ENCODE data around the gene ATP5F1C.

The ATP5F1C gene

DNA sequence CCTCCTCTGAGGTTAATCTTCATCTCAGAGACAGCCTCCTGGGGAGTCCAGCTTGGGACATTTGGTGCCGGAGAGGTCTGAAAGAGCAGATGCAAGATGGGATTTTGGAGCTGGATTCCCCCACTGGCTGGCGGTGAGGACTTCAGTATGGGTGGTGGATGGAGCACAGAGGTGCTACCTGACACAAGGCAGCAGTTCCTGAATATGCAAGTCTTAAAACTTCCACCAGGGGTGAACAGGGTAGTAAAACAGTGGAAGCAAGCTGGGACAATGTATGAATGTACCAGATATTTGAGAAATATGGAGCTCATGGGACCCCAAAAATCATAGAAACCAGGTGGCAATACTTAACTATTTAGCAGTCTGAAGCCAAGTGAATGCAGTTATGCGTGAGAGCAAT, 25.5 kb downstream of the ATP5F1C start:
- FAIRE-seq = no peak
- no peak for DNase-seq (ENCODE audit: insufficient read length, low spot score)
- TF ChIP-seq SPI1 (IDR thresholded peaks at IDR 0.05; ENCODE audit: low read depth, low read length) (no peak), POLR2AphosphoS5 (IDR thresholded peaks at IDR 0.05; ENCODE audit: low read depth, low read length) (no peak), PAX5 (IDR thresholded peaks at IDR 0.05; ENCODE audit: insufficient read depth, low read length, severe bottlenecking) (no peak), TAF1 (IDR thresholded peaks at IDR 0.05; ENCODE audit: low read depth, low read length) (no peak), POU2F2 (IDR thresholded peaks at IDR 0.05; ENCODE audit: low read depth, low read length) (no peak), POLR2A (IDR thresholded peaks at IDR 0.05; ENCODE audit: low read depth, low read length) (no peak)

DNA sequence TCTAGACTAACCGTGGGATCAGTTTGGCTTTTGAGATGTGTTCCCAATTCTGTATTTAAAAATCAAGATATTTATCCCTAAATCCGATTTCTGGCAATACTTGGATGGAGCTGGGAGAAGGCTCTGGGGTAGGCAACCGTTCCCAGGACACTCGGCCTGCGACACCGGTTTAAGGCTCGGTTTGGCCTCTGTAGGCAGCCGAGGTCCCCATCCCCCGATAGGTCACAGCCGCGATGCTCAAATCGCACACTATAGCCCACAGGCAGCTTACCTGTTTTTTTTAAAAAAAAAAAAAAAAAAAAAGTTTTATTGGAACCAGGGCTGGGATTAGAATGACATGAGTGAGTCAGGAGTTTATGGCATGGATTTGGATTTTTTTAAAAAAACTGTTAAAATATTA, 29.6 kb downstream of the ATP5F1C start:
- FAIRE-seq (no peak), DNase-seq (ENCODE audit: insufficient read length, low spot score) (no peak)
- TF ChIP-seq POLR2A (IDR thresholded peaks at IDR 0.05; ENCODE audit: low read depth, low read length) = no peak
- no peak for TF ChIP-seq PAX5 (IDR thresholded peaks at IDR 0.05; ENCODE audit: insufficient read depth, low read length, severe bottlenecking)
- TF ChIP-seq SPI1 (IDR thresholded peaks at IDR 0.05; ENCODE audit: low read depth, low read length) = no peak
- no peak for TF ChIP-seq POU2F2 (IDR thresholded peaks at IDR 0.05; ENCODE audit: low read depth, low read length)

DNA sequence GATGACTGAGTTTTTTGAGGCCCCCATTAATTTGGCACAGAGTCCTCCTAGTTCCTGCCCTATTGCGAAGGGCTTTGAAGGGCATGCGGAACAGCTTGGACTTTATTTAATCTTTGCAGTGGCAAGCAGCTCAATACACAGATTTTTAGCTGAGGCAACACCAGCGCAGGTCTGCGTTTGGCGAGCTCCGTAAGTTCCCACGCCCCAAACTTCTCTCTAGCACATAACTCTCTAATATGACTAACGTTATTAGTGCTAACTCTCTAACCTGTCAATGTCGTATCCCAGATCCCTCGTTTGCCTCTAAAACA, 30.0 kb downstream of the ATP5F1C start:
- FAIRE-seq = no peak
- DNase-seq (ENCODE audit: insufficient read length, low spot score) = no peak
- no peak for TF ChIP-seq SPI1 (IDR thresholded peaks at IDR 0.05; ENCODE audit: low read depth, low read length)
- TF ChIP-seq PAX5 (IDR thresholded peaks at IDR 0.05; ENCODE audit: insufficient read depth, low read length, severe bottlenecking) = no peak
- TF ChIP-seq POLR2A (IDR thresholded peaks at IDR 0.05; ENCODE audit: low read depth, low read length) = no peak
- TF ChIP-seq POLR2AphosphoS5 (IDR thresholded peaks at IDR 0.05; ENCODE audit: low read depth, low read length) = no peak
- no peak for TF ChIP-seq POU2F2 (IDR thresholded peaks at IDR 0.05; ENCODE audit: low read depth, low read length)
- TF ChIP-seq TAF1 (IDR thresholded peaks at IDR 0.05; ENCODE audit: low read depth, low read length) = no peak

DNA sequence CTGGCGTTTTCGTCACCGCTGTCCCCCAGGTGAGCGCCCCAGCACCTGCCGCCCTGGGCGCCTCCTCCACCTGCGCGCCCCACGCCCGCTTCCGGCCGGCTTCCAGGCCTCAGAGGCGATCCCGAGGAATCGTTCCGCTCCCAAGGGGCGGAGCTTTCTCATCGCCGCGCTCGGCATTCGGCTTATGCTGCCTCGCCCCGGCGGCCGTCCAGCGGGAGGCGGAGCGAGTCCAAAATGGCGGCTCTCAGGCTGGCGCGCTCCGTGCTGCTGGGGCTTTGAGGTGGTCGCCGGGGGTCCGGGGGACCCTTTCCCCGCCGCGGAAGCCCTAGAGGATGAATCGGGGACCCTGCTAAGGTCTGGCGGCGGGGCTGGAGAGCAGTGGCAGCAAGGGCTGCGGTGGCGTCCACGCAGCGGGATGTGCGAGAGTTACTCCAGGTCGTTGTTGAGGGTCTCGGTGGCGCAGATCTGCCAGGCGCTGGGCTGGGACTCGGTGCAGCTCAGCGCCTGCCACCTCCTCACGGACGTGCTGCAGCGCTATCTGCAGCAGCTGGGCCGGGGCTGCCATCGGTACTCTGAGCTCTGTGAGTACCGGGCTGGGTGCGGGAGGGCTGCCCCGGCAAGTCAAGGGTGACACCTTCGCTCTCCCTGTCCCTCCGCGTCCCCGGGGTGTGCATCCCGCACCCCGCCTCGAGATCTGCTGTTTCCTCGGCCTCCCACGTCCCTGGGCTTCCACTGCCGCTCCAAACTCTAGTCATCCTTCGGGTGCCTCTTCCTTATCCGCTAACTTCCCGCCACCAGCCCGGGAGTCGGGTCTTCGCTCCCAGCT, 30.5 kb downstream of the ATP5F1C start, which contains the start of gene TAF3:
TAF3 (plus strand) TSS at position 211 of the 826 bp plus-strand sequence; CDS start at position 416, 205 bp downstream.
- DNase-seq (ENCODE audit: insufficient read length, low spot score) (peak; percentile 83), FAIRE-seq (peak; percentile 89)
- no peak for TF ChIP-seq POU2F2 (IDR thresholded peaks at IDR 0.05; ENCODE audit: low read depth, low read length)
- peak; percentile 92 for TF ChIP-seq TAF1 (IDR thresholded peaks at IDR 0.05; ENCODE audit: low read depth, low read length)
- TF ChIP-seq POLR2A (IDR thresholded peaks at IDR 0.05; ENCODE audit: low read depth, low read length) = peak; percentile 87
- TF ChIP-seq SPI1 (IDR thresholded peaks at IDR 0.05; ENCODE audit: low read depth, low read length) = no peak
- no peak for TF ChIP-seq PAX5 (IDR thresholded peaks at IDR 0.05; ENCODE audit: insufficient read depth, low read length, severe bottlenecking)
- peak; percentile 83 for TF ChIP-seq POLR2AphosphoS5 (IDR thresholded peaks at IDR 0.05; ENCODE audit: low read depth, low read length)

DNA sequence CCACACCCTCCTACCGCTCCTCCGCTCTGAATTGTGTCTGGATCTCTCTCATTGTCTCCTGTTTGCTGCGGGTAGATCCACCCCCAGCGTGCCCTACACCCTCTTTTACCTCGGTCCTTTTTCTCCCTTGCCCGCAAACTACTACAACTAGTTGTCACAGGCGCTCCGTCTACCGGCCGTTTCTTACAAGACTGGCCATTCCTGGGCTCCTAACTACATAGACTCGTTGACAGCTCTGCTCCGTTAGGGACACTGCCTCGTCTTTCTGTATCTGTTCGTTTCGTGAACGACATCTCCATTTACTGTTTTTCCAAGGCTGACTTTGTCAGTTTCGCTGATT, 31.1 kb downstream of the ATP5F1C start:
- TF ChIP-seq PAX5 (IDR thresholded peaks at IDR 0.05; ENCODE audit: insufficient read depth, low read length, severe bottlenecking) = no peak
- TF ChIP-seq POLR2A (IDR thresholded peaks at IDR 0.05; ENCODE audit: low read depth, low read length) = no peak
- no peak for TF ChIP-seq SPI1 (IDR thresholded peaks at IDR 0.05; ENCODE audit: low read depth, low read length)
- DNase-seq (ENCODE audit: insufficient read length, low spot score) (peak; percentile 10), FAIRE-seq (peak; percentile 26)

DNA sequence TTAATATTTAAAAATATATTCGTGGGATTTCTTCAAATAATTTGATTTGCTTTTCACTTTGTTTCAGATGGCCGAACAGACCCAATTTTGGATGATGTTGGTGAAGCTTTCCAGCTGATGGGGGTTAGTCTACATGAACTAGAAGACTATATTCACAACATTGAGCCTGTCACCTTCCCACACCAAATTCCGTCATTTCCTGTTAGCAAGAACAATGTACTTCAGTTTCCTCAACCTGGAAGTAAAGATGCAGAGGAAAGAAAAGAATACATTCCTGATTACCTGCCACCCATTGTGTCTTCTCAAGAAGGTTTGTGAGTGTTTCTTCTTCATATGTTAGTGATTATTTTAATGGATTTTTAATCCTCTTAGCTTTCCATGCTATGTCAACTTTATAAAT, 36.3 kb downstream of the ATP5F1C start:
- no peak for DNase-seq (ENCODE audit: insufficient read length, low spot score)
- TF ChIP-seq PAX5 (IDR thresholded peaks at IDR 0.05; ENCODE audit: insufficient read depth, low read length, severe bottlenecking) = no peak
- no peak for TF ChIP-seq TAF1 (IDR thresholded peaks at IDR 0.05; ENCODE audit: low read depth, low read length)
- no peak for TF ChIP-seq SPI1 (IDR thresholded peaks at IDR 0.05; ENCODE audit: low read depth, low read length)
- TF ChIP-seq POU2F2 (IDR thresholded peaks at IDR 0.05; ENCODE audit: low read depth, low read length) = no peak
- FAIRE-seq = no peak

DNA sequence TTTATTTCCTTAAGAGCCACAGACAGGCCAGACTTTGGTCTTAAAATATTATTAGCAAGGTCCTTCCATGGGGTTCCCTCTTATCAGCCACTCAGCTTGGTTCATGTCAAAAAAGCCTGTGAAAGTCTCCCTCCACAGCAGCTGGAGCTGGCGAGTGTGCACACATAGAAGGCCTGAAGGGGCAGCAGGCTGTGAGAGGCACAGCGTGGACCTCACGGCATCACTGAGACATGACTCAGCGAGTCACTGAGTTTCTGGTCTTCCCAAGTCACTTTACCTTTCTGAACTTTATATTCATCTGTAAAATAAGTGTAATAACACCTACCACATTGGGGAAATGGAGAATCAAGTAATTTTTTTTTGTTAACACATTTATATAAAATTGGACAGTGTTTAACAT, 39.0 kb downstream of the ATP5F1C start:
- FAIRE-seq = no peak
- no peak for TF ChIP-seq TAF1 (IDR thresholded peaks at IDR 0.05; ENCODE audit: low read depth, low read length)
- TF ChIP-seq POLR2A (IDR thresholded peaks at IDR 0.05; ENCODE audit: low read depth, low read length) = no peak
- TF ChIP-seq SPI1 (IDR thresholded peaks at IDR 0.05; ENCODE audit: low read depth, low read length) = no peak
- TF ChIP-seq PAX5 (IDR thresholded peaks at IDR 0.05; ENCODE audit: insufficient read depth, low read length, severe bottlenecking) = no peak
- no peak for TF ChIP-seq POU2F2 (IDR thresholded peaks at IDR 0.05; ENCODE audit: low read depth, low read length)
- no peak for TF ChIP-seq POLR2AphosphoS5 (IDR thresholded peaks at IDR 0.05; ENCODE audit: low read depth, low read length)
- no peak for DNase-seq (ENCODE audit: insufficient read length, low spot score)

DNA sequence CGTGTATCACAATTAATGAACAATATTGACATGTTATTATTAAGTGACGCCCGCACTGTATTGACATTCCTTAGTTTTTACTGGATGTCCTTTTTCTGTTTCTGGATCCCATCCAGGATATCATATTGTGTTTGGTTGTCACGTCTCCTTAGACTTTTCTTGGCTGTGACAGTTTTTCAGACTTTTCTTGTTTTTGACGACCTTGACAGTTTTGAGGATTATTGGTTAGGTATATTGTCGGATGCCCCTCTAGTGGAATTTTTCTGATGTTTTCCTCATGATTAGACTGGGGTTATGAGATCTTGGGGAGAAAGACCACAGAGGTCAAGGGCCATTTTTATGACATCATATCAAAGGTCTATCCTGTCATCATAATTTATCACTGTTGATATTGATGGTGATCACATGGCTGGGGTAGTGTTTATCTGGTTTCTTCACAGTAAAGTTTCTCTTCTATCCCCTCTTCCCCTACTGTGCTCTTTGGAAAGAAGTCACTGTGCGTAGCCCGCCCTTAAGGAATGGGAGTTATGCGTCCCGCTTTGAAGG, 41.4 kb downstream of the ATP5F1C start:
- TF ChIP-seq POLR2A (IDR thresholded peaks at IDR 0.05; ENCODE audit: low read depth, low read length) (no peak), POU2F2 (IDR thresholded peaks at IDR 0.05; ENCODE audit: low read depth, low read length) (no peak), PAX5 (IDR thresholded peaks at IDR 0.05; ENCODE audit: insufficient read depth, low read length, severe bottlenecking) (no peak), POLR2AphosphoS5 (IDR thresholded peaks at IDR 0.05; ENCODE audit: low read depth, low read length) (no peak), TAF1 (IDR thresholded peaks at IDR 0.05; ENCODE audit: low read depth, low read length) (no peak), SPI1 (IDR thresholded peaks at IDR 0.05; ENCODE audit: low read depth, low read length) (no peak)
- FAIRE-seq = no peak
- no peak for DNase-seq (ENCODE audit: insufficient read length, low spot score)

DNA sequence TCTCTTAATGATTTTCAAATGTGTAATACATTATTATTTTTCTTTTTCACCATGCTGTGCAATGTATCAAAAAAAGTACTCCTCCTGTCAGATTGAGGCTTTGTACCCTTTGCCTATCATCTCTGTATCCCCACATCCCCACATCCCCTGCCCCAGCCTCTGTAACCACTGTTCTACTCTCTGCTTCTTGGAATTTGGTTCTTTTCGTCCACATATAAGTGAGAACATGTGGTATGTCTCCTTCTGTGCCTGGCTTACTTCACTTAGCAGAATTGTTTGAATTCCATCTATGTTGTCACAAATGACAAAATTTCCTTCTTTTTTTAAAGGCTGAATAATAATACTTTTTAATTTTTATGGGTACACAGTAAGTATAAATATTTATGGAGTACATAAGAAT, 44.1 kb downstream of the ATP5F1C start:
- FAIRE-seq (no peak), DNase-seq (ENCODE audit: insufficient read length, low spot score) (no peak)
- TF ChIP-seq POLR2AphosphoS5 (IDR thresholded peaks at IDR 0.05; ENCODE audit: low read depth, low read length) (no peak), POU2F2 (IDR thresholded peaks at IDR 0.05; ENCODE audit: low read depth, low read length) (no peak), POLR2A (IDR thresholded peaks at IDR 0.05; ENCODE audit: low read depth, low read length) (no peak), TAF1 (IDR thresholded peaks at IDR 0.05; ENCODE audit: low read depth, low read length) (no peak), SPI1 (IDR thresholded peaks at IDR 0.05; ENCODE audit: low read depth, low read length) (no peak)

DNA sequence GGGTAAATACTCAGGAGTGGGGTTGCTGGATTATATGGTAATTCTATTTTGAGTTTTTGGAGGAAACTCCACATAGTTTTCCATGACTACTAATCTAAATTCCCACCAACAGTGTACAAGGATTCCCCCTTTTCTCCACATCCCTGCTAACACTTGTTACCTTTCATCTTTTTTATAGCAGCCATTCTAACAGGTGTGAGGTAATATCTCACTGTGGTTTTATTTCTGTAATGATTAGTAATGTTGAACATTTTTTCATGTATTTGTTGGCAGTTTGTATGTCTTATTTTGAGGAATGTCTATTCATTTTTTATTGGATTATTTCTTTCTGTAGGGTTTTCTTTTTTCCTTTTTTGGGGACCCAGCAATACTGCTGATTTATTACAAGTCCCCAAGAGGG, 45.2 kb downstream of the ATP5F1C start:
- FAIRE-seq = no peak
- no peak for DNase-seq (ENCODE audit: insufficient read length, low spot score)
- TF ChIP-seq POLR2AphosphoS5 (IDR thresholded peaks at IDR 0.05; ENCODE audit: low read depth, low read length) (no peak), TAF1 (IDR thresholded peaks at IDR 0.05; ENCODE audit: low read depth, low read length) (no peak), PAX5 (IDR thresholded peaks at IDR 0.05; ENCODE audit: insufficient read depth, low read length, severe bottlenecking) (no peak), SPI1 (IDR thresholded peaks at IDR 0.05; ENCODE audit: low read depth, low read length) (no peak), POLR2A (IDR thresholded peaks at IDR 0.05; ENCODE audit: low read depth, low read length) (no peak), POU2F2 (IDR thresholded peaks at IDR 0.05; ENCODE audit: low read depth, low read length) (no peak)

Measured in GM12891 (cell line).